OCI-LY3 (cell line): Measurements from ENCODE around the gene TBC1D8.

ENCODE experiments used
- H2AFZ ChIP-seq: fragments of 200-600, 300-600 bp; shearing (Covaris generic); 2 replicates; pipeline ENCODE4 v1.6.0; 2014; ENCODE audit warnings: antibody characterized with exemption, low read depth, low read length
- H3K27ac ChIP-seq: fragments of 200-600, 300-600 bp; sonication (generic); 2 replicates; pipeline ENCODE4 v1.5.1; 2014; ENCODE audit warnings: mild to moderate bottlenecking, low read length, moderate library complexity, mixed read lengths
- H3K27me3 ChIP-seq: fragments of 200-600, 300-600 bp; sonication (generic); 2 replicates; pipeline ENCODE4 v1.6.1; 2014; ENCODE audit warnings: low read depth, low read length, mixed read lengths
- H3K36me3 ChIP-seq: fragments of 200-600, 300-600 bp; sonication (generic); replicated peaks from 2 replicates; pipeline ENCODE3; 2014; ENCODE audit warnings: low read depth, low read length, mixed read lengths
- H3K4me1 ChIP-seq: fragments of 300-600, 200-600 bp; sonication (generic); 2 replicates; pipeline ENCODE4 v1.6.1; 2014; ENCODE audit warnings: low read length, mixed read lengths
- H3K4me2 ChIP-seq: fragments of 200-600, 300-600 bp; sonication (generic); 2 replicates; pipeline ENCODE4 v1.6.1; 2014; ENCODE audit warnings: low read length, mixed read lengths
- H3K4me3 ChIP-seq: fragments of 300-600, 200-600 bp; sonication (generic); 2 replicates; pipeline ENCODE4 v1.5.1; 2014; ENCODE audit warnings: antibody characterized with exemption, mild to moderate bottlenecking, low read length, moderate library complexity
- H3K79me2 ChIP-seq: fragments of 300-600, 200-600 bp; shearing (Covaris generic); 2 replicates; pipeline ENCODE4 v1.6.1; 2014; ENCODE audit warnings: mild to moderate bottlenecking, low read length, mixed read lengths
- H3K9ac ChIP-seq: fragments of 300-600, 200-600 bp; shearing (Covaris generic); 2 replicates; pipeline ENCODE4 v1.6.0; 2014; ENCODE audit warnings: mild to moderate bottlenecking, low read length, moderate library complexity
- H3K9me3 ChIP-seq: fragments of 200-600, 300-600 bp; shearing (Covaris generic); 2 replicates; pipeline ENCODE4 v1.6.1; 2014; ENCODE audit warnings: low read length, mixed read lengths; ENCODE audit not compliant: insufficient read depth
- H4K20me1 ChIP-seq: fragments of 200-600, 300-600 bp; sonication (generic); 2 replicates; pipeline ENCODE4 v1.6.1; 2016; ENCODE audit warnings: low read length, mixed read lengths; ENCODE audit not compliant: insufficient read depth
- CTCF ChIP-seq: fragments of 200-600, 300-600 bp; sonication (generic); IDR thresholded peaks from 2 replicates; pipeline ENCODE4 v1.5.1; 2014; ENCODE audit warnings: antibody characterized with exemption, low read length, low read depth
- EZH2phosphoT487 ChIP-seq: fragments of 200-600 bp; shearing (Covaris generic); IDR thresholded peaks from 2 replicates; pipeline ENCODE4 v1.6.1; 2018; ENCODE audit warnings: antibody characterized with exemption, mixed run types, low read depth

Gene TBC1D8

GRCh38 chr2:101161658-101162057 lies 10.5 kb upstream of the TBC1D8 start:
- no peaks in the 10 kb centered on the region for H3K36me3 ChIP-seq

GRCh38 chr2:101160454-101160853 lies 9.3 kb upstream of the TBC1D8 start:
- Histone ChIP-seq H2AFZ (no peak overlapping the region), H3K4me2 (no peak overlapping the region), H4K20me1 (no peaks in the 10 kb centered on the region), H3K36me3 (no peaks in the 10 kb centered on the region), H3K9ac (no peak overlapping the region), H3K79me2 (no peaks in the 10 kb centered on the region), H3K27me3 (no peaks in the 10 kb centered on the region), H3K4me1 (peaks cover 7% of the 10 kb centered on the region), H3K9me3 (no peaks in the 10 kb centered on the region), H3K4me3 (no peak overlapping the region), H3K27ac (no peak overlapping the region)
- TF ChIP-seq CTCF = no peak
- no peak for TF ChIP-seq EZH2phosphoT487

More at GRCh38 chr2:101161658-101162057, 10.5 kb upstream of the TBC1D8 start:
- Histone ChIP-seq H3K79me2 (no peaks in the 10 kb centered on the region), H3K9me3 (no peaks in the 10 kb centered on the region), H3K4me1 (peaks cover 7% of the 10 kb centered on the region), H2AFZ (no peak overlapping the region), H3K4me3 (no peak overlapping the region), H3K27ac (no peak overlapping the region), H3K4me2 (no peak overlapping the region), H4K20me1 (no peaks in the 10 kb centered on the region), H3K9ac (no peak overlapping the region), H3K27me3 (no peaks in the 10 kb centered on the region)
- TF ChIP-seq EZH2phosphoT487 (no peak), CTCF (no peak)

GRCh38 chr2:101159526-101159925 lies 8.3 kb upstream of the TBC1D8 start:
- TF ChIP-seq EZH2phosphoT487 (no peak), CTCF (no peak)
- no peak overlapping the region for H3K27ac ChIP-seq
- no peaks in the 10 kb centered on the region for H3K79me2 ChIP-seq
- no peak overlapping the region for H3K9ac ChIP-seq
- H3K9me3 ChIP-seq = no peaks in the 10 kb centered on the region
- no peaks in the 10 kb centered on the region for H3K36me3 ChIP-seq
- H3K4me1 ChIP-seq = peaks cover 7% of the 10 kb centered on the region
- peaks cover 6% of the 10 kb centered on the region for H3K27me3 ChIP-seq
- H3K4me2 ChIP-seq = no peak overlapping the region
- H4K20me1 ChIP-seq = no peaks in the 10 kb centered on the region
- H3K4me3 ChIP-seq = no peak overlapping the region
- H2AFZ ChIP-seq = no peak overlapping the region

- H3K4me2 ChIP-seq = peak overlapping the region; percentile 33
- H3K27me3 ChIP-seq = peaks cover 27% of the 10 kb centered on the region
- H3K36me3 ChIP-seq = no peaks in the 10 kb centered on the region
- H3K4me1 ChIP-seq = peaks cover 11% of the 10 kb centered on the region
- H3K4me3 ChIP-seq = no peak overlapping the region
- no peak overlapping the region for H3K9ac ChIP-seq
- H3K79me2 ChIP-seq = no peaks in the 10 kb centered on the region
- 0 out of 2 replicates have a peak overlapping the region, but pooled peaks have one; percentile 29 for H2AFZ ChIP-seq
- no peak for TF ChIP-seq CTCF
- TF ChIP-seq EZH2phosphoT487 = no peak
- no peak overlapping the region for H3K27ac ChIP-seq
- no peaks in the 10 kb centered on the region for H4K20me1 ChIP-seq
- H3K9me3 ChIP-seq = no peaks in the 10 kb centered on the region
These were observed 6.1 kb upstream of the TBC1D8 start for GRCh38 chr2:101157272-101157671.
